ENCODE measurements around the gene UNC13D.

Gene UNC13D

DNA sequence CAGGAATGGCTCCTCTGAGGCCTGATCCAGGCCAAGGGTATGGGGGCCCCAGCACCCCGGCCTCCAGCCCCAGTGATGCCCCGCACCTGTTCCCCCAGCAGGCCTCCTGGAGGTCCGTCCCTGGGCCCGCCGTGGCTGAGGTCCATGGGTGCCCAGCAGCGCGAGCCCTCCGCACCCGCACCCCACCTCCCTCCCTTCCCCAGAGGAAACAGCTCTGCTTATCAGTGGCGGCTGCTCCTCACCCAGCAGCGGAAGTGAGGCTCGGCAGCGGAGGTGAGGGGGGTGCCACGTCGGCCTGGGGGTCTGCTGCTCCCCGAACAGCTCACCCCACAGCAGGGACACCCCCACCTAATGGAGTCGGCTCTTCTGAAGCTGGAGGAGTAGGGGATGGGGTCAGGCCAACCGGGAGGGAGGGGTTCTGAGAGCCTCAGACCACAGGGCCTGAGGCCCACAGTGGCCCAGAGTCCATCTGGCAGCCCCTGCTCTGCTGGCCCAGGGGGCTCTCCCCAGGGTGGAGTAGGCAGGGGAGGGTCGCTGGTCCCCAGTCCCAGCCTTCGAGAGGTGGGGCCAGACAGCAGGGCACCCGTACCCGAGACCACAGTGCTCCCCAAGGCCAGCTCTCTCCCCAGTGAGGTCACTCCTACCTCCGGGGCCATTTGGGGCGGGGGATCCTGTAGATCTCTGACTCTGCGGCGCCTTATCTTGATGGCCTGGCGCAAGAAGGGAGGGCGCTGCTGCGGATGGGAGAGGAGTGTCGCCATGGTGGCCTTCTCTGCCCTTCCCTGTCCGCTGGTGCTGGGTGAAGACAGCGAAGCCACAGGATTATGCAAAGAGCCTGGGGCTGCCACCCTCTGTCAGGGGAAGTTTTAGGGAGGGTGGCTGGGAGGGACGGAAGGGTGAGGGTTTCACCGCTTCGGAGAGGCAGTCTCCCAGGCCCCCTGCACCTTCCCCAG is at the start of gene UNC13D:
Gene UNC13D (minus strand): TSS at position 828 of the 953 bp plus-strand sequence. CDS start 67 bp downstream, at position 761.
- no peak for DNase-seq (ENCODE audit: low read depth)
- TF ChIP-seq CTCF (conservative IDR thresholded peaks at IDR 0.05; ENCODE audit: control insufficient read depth, insufficient read depth, low read depth, low read length): no peak
- no peak within 1 kb of the TSS for H3K4me3 ChIP-seq (ENCODE audit: control insufficient read depth, low read depth, low read length)

DNA sequence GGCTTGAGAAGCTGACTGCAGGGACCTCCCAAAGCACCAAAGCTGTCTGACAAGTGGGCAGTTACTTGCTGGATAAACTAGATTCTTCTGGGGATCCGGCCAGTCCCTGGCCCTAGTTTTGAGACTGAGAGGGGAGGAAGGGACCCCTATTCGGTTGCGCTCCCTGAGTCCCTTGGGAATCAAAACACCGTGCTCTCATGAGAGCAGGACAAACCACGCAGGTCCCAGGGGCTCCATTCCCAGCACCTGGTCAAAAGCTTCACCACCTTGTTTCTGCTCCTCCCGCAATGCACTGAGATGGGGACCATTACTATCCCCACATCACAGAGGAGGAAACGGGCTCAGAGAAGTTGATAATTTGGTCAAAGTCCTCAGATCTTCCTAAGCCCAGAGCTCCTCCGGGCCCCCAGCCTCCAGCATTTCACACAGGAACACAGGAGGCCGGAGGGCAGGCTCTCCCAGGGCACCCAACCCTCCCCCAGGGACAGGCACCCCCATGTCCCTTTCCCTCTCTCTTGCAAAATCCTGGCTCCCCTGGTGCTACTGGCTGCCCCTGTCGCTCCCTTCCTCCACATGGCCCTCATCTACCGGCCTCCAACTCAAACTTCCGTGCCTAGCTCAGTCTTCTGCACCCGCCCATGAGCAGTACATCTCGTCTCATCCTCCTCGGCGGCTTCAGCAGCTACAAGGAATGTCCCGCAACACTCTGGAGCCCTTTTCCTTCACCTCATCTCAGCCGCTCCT is 49.3 kb upstream of the UNC13D start:
- no peak for TF ChIP-seq CTCF (conservative IDR thresholded peaks at IDR 0.05; ENCODE audit: control insufficient read depth, insufficient read depth, low read depth, low read length)
- no peak overlapping the region for H3K4me3 ChIP-seq (ENCODE audit: control insufficient read depth, low read depth, low read length)
- DNase-seq (ENCODE audit: low read depth): no peak

GRCh38 chr17:75892556-75893224 is 48.5 kb upstream of the UNC13D start:
- no peak for DNase-seq (ENCODE audit: low read depth)
- H3K4me3 ChIP-seq (ENCODE audit: control insufficient read depth, low read depth, low read length): no peak overlapping the region
- no peak for TF ChIP-seq CTCF (conservative IDR thresholded peaks at IDR 0.05; ENCODE audit: control insufficient read depth, insufficient read depth, low read depth, low read length)

- H3K4me3 ChIP-seq (ENCODE audit: control insufficient read depth, low read depth, low read length): no peak overlapping the region
- TF ChIP-seq CTCF (conservative IDR thresholded peaks at IDR 0.05; ENCODE audit: control insufficient read depth, insufficient read depth, low read depth, low read length): no peak
- DNase-seq (ENCODE audit: low read depth): no peak
Measured at GRCh38 chr17:75891605-75892555, 47.7 kb upstream of the UNC13D start.

- no peak overlapping the region for H3K4me3 ChIP-seq (ENCODE audit: control insufficient read depth, low read depth, low read length)
- no peak for DNase-seq (ENCODE audit: low read depth)
- no peak for TF ChIP-seq CTCF (conservative IDR thresholded peaks at IDR 0.05; ENCODE audit: control insufficient read depth, insufficient read depth, low read depth, low read length)
Measured at GRCh38 chr17:75891022-75891604, 46.9 kb upstream of the UNC13D start.
